ENCODE measurements around the gene EFCAB8. TPM values are rescaled to one million over a fixed set of nuclear protein-coding genes. Genes with fewer than 3 reads are reported as not detected.

EFCAB8 gene
- polyA plus RNA-seq, 2 donors, result 0.11 to 0.28 TPM

DNA sequence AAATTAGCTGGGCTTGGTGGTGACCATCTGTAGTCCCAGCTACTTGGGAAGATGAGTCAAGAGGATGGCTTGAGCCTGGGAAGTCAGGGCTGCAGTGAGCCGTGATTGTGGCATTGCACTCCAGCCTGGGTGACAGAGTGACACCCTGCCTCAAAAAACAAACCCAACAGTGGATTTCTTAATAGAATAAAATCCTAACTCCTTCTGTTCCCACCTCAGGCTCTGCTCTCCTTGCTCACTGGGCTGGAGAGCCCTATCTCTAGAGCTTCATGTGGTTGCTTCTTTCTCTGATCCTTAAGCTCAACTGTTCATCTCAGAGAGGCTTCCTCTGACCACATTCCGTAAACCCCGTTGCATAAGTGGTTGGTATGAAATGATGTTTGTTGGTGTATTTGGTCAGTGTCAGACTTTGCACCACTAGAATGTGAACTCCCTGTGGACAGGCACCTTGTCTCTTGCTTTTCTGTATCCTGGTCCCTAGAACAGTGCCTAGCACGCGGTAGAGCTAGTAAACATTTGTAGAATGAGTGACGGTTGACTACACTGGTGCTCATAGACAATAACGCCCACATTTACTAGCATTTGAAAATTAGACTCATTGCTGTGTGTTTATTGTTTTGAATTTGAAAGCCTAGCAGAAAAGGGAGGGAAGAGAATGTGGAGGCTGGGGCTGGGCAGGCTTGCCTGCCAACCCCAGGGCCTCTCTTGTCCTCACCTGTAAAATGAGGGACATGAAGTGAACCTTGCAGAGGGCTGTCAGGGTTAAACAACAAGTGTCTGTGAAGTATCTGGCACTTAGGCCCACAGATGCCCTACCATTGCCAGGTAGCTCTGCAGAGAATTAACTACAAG, 34.8 kb upstream of the EFCAB8 start:
- Histone ChIP-seq H3K4me3 (ENCODE audit: low read depth in 1 of 2, low read length in 2 of 2) (no peak overlapping the region), H3K27ac (ENCODE audit: low read depth in 2 of 2, low read length in 1 of 2) (peak overlapping the region in 1 of 2 donors; percentile 19), H3K27me3 (ENCODE audit: control insufficient read depth in 1 of 2, insufficient read depth in 2 of 2, low read length in 2 of 2) (no peaks in the 10 kb centered on the region), H3K36me3 (ENCODE audit: control insufficient read depth in 2 of 2, insufficient read depth in 2 of 2, low read length in 1 of 2) (peaks cover 0 to 3% of the 10 kb centered on the region in 2 donors), H3K9me3 (ENCODE audit: control insufficient read depth in 2 of 2, insufficient read depth in 1 of 2, low read depth in 1 of 2, low read length in 1 of 2) (no peaks in the 10 kb centered on the region), H3K4me1 (ENCODE audit: control insufficient read depth in 2 of 2, insufficient read depth in 2 of 2, low read length in 1 of 2) (peaks cover 0 to 3% of the 10 kb centered on the region in 2 donors)
- 82 to 84% methylated on average over 7 of the region's 7 CpGs for WGBS, 2 donors

DNA sequence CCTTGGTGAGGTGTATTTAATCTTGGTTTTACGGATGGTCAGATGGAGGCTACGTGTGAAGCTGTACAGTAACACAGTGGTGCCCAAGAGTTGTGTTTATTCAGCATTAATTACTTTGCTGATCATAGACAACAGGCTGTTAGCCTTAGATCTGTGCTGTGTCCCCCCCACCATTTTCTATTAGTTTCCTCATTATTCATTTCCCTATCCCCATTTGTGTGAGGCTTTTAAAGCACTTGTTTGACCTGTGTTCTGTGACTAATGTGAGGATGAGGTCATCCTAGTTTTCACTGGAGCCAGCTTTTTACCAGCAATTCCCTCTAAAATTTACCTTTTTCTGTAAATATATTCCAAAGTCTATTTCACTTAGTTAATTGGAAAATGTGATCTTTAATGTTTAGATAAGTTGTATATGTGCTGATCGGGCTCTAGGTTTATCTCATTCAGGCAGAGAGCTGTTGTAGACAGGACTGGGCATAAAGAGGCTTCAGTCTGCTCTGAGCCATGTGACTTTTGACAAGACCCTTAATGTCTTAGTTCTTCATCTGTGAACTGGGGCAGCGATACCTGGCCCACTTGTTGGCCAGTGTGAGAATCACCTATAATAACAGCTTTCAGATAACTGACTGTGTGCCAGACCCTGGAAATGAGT, 30.6 kb upstream of the EFCAB8 start:
- H3K9me3 ChIP-seq (ENCODE audit: control insufficient read depth in 2 of 2, insufficient read depth in 1 of 2, low read depth in 1 of 2, low read length in 1 of 2), result no peaks in the 10 kb centered on the region
- H3K27ac ChIP-seq (ENCODE audit: low read depth in 2 of 2, low read length in 1 of 2), result no peak overlapping the region
- H3K4me1 ChIP-seq (ENCODE audit: control insufficient read depth in 2 of 2, insufficient read depth in 2 of 2, low read length in 1 of 2), result peaks cover 0 to 2% of the 10 kb centered on the region in 2 donors
- peaks cover 0 to 3% of the 10 kb centered on the region in 2 donors for H3K36me3 ChIP-seq (ENCODE audit: control insufficient read depth in 2 of 2, insufficient read depth in 2 of 2, low read length in 1 of 2)
- H3K4me3 ChIP-seq (ENCODE audit: low read depth in 1 of 2, low read length in 2 of 2), result no peak overlapping the region
- WGBS, 2 donors, result 87 to 88% methylated on average over 4 of the region's 4 CpGs
- H3K27me3 ChIP-seq (ENCODE audit: control insufficient read depth in 1 of 2, insufficient read depth in 2 of 2, low read length in 2 of 2), result no peaks in the 10 kb centered on the region

DNA sequence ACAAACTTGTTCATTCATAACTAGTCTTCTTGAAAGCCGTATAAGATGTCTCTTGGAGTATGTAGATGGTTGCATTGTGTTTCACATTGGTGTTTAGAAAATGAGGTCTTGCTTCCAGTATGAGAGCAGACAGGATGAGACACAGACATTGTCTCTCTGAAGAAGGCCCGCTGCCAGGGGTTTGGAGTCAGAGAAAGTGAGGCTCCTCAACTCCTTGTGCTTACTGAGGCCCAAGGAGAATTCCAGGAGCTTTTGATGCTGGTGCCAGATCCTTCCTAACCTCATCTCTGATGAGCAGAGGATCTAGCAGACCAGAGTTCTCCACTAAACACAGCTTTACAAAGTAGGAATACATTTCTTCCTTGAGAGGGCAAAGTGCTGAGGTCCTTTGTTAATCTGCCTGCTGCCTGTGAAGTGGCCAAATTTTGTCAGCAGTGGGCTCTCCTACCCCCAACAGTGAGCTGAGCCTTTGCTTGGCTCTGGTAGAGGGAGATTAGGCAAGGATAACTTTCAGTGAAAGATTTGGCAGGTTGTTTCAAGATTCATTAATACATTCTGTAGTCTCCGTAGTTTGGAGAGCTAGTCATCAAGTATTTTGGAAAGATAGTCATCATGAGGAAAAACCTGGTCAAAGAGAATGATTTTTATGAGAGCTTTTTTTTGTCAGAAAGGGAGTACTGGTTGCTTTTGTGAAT, 29.3 kb upstream of the EFCAB8 start:
- H3K4me3 ChIP-seq (ENCODE audit: low read depth in 1 of 2, low read length in 2 of 2), result no peak overlapping the region
- no peaks in the 10 kb centered on the region for H3K9me3 ChIP-seq (ENCODE audit: control insufficient read depth in 2 of 2, insufficient read depth in 1 of 2, low read depth in 1 of 2, low read length in 1 of 2)
- WGBS, 2 donors, result 58 to 66% methylated on average over 3 of the region's 3 CpGs
- H3K4me1 ChIP-seq (ENCODE audit: control insufficient read depth in 2 of 2, insufficient read depth in 2 of 2, low read length in 1 of 2), result no peaks in the 10 kb centered on the region
- H3K27ac ChIP-seq (ENCODE audit: low read depth in 2 of 2, low read length in 1 of 2), result no peak overlapping the region
- no peaks in the 10 kb centered on the region for H3K27me3 ChIP-seq (ENCODE audit: control insufficient read depth in 1 of 2, insufficient read depth in 2 of 2, low read length in 2 of 2)
- peaks cover 0 to 3% of the 10 kb centered on the region in 2 donors for H3K36me3 ChIP-seq (ENCODE audit: control insufficient read depth in 2 of 2, insufficient read depth in 2 of 2, low read length in 1 of 2)

DNA sequence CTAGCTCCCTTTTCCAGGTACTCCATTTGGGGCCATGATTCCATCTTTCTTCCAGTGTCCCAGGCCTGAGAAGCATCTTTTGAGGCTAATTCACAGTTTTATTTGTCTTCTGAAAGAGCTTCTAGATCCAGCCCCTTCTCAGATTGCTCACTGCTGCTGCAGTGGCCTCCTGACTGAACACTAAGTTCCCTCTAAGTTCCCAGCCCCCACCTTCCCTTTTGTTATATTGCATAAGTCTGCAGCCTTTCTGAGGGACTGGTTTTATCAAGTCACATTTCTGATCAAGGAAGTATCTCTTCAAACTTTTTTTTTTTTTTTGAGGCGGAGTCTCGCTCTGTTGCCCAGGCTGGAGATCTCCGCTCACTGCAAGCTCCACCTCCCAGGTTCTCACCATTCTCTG, 28.3 kb upstream of the EFCAB8 start:
- Histone ChIP-seq H3K27me3 (ENCODE audit: control insufficient read depth in 1 of 2, insufficient read depth in 2 of 2, low read length in 2 of 2) (no peaks in the 10 kb centered on the region), H3K4me3 (ENCODE audit: low read depth in 1 of 2, low read length in 2 of 2) (no peak overlapping the region), H3K27ac (ENCODE audit: low read depth in 2 of 2, low read length in 1 of 2) (no peak overlapping the region), H3K4me1 (ENCODE audit: control insufficient read depth in 2 of 2, insufficient read depth in 2 of 2, low read length in 1 of 2) (no peaks in the 10 kb centered on the region), H3K9me3 (ENCODE audit: control insufficient read depth in 2 of 2, insufficient read depth in 1 of 2, low read depth in 1 of 2, low read length in 1 of 2) (no peaks in the 10 kb centered on the region), H3K36me3 (ENCODE audit: control insufficient read depth in 2 of 2, insufficient read depth in 2 of 2, low read length in 1 of 2) (peaks cover 0 to 3% of the 10 kb centered on the region in 2 donors)
- WGBS, 2 donors, result 94 to 100% methylated on average over 3 of the region's 3 CpGs

DNA sequence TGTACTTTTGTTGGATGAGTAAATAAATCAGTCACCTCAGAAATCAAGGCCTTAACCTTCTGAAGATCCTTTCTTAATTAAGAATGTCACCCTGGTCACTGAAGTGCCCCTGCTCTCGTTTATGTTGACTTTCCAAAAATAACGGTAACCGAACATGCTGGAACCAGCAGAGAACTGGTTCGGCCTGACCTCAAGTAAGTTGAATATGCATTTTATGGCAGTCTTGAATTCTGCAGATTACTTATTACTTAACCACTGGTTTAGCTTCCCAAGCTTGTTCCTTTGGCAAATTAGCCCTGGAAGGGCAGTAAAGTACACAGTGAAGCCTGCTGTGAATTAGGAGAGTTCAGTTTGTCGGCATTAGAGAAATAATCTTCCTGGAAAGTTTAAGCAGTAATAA, 26.7 kb upstream of the EFCAB8 start:
- H3K9me3 ChIP-seq (ENCODE audit: control insufficient read depth in 2 of 2, insufficient read depth in 1 of 2, low read depth in 1 of 2, low read length in 1 of 2), result no peaks in the 10 kb centered on the region
- 62 to 67% methylated on average over 5 of the region's 5 CpGs for WGBS, 2 donors
- H3K36me3 ChIP-seq (ENCODE audit: control insufficient read depth in 2 of 2, insufficient read depth in 2 of 2, low read length in 1 of 2), result peaks cover 0 to 6% of the 10 kb centered on the region in 2 donors
- H3K27ac ChIP-seq (ENCODE audit: low read depth in 2 of 2, low read length in 1 of 2), result no peak overlapping the region
- H3K4me3 ChIP-seq (ENCODE audit: low read depth in 1 of 2, low read length in 2 of 2), result no peak overlapping the region
- H3K27me3 ChIP-seq (ENCODE audit: control insufficient read depth in 1 of 2, insufficient read depth in 2 of 2, low read length in 2 of 2), result no peaks in the 10 kb centered on the region
- no peaks in the 10 kb centered on the region for H3K4me1 ChIP-seq (ENCODE audit: control insufficient read depth in 2 of 2, insufficient read depth in 2 of 2, low read length in 1 of 2)

DNA sequence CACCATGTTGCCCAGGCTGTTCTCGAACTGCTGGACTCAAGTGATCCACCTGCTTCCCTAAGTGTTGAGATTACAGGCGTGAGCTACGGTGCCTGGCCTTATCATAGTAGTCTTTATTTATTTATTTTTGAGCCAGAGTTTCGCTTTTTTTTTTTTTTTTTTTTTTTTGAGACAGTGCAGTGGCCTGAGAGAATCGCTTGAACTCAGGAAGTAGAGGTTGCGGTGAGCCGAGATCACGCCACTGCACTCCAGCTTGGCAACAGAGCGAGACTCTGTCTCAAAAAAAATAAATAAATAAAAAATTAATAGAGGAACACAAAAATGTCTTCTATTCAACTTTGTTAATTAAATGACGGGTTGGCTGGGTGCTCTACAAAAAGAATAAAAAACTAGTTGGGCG, 26.1 kb upstream of the EFCAB8 start:
- H3K27ac ChIP-seq (ENCODE audit: low read depth in 2 of 2, low read length in 1 of 2), result no peak overlapping the region
- peaks cover 0 to 8% of the 10 kb centered on the region in 2 donors for H3K36me3 ChIP-seq (ENCODE audit: control insufficient read depth in 2 of 2, insufficient read depth in 2 of 2, low read length in 1 of 2)
- H3K4me3 ChIP-seq (ENCODE audit: low read depth in 1 of 2, low read length in 2 of 2), result no peak overlapping the region
- no peaks in the 10 kb centered on the region for H3K9me3 ChIP-seq (ENCODE audit: control insufficient read depth in 2 of 2, insufficient read depth in 1 of 2, low read depth in 1 of 2, low read length in 1 of 2)
- 77 to 89% methylated on average over 11 of the region's 11 CpGs for WGBS, 2 donors
- H3K4me1 ChIP-seq (ENCODE audit: control insufficient read depth in 2 of 2, insufficient read depth in 2 of 2, low read length in 1 of 2), result no peaks in the 10 kb centered on the region
- no peaks in the 10 kb centered on the region for H3K27me3 ChIP-seq (ENCODE audit: control insufficient read depth in 1 of 2, insufficient read depth in 2 of 2, low read length in 2 of 2)

DNA sequence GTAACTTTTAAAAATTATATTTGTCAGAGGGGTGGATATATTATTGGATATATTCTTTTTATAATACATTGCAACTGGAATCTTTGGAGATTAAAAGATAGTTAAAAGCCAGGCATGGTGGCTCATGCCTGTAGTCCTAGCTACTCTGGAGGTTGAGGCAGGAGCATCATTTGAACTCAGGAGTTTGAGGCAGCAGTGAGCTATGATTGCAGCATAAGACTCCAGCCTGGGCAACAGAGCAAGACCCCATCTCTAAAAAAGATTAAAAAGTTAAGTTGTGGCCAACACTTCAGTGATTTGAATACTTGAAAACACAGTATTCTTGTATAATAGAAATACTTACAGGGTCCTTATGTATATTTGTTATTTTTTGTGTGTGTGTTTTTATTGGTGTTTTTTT, 23.8 kb upstream of the EFCAB8 start:
- H3K4me3 ChIP-seq (ENCODE audit: low read depth in 1 of 2, low read length in 2 of 2), result no peak overlapping the region
- no peak overlapping the region for H3K27ac ChIP-seq (ENCODE audit: low read depth in 2 of 2, low read length in 1 of 2)
- peaks cover 8 to 11% of the 10 kb centered on the region in 2 donors for H3K36me3 ChIP-seq (ENCODE audit: control insufficient read depth in 2 of 2, insufficient read depth in 2 of 2, low read length in 1 of 2)
- no peaks in the 10 kb centered on the region for H3K27me3 ChIP-seq (ENCODE audit: control insufficient read depth in 1 of 2, insufficient read depth in 2 of 2, low read length in 2 of 2)
- H3K9me3 ChIP-seq (ENCODE audit: control insufficient read depth in 2 of 2, insufficient read depth in 1 of 2, low read depth in 1 of 2, low read length in 1 of 2), result no peaks in the 10 kb centered on the region
- H3K4me1 ChIP-seq (ENCODE audit: control insufficient read depth in 2 of 2, insufficient read depth in 2 of 2, low read length in 1 of 2), result no peaks in the 10 kb centered on the region

DNA sequence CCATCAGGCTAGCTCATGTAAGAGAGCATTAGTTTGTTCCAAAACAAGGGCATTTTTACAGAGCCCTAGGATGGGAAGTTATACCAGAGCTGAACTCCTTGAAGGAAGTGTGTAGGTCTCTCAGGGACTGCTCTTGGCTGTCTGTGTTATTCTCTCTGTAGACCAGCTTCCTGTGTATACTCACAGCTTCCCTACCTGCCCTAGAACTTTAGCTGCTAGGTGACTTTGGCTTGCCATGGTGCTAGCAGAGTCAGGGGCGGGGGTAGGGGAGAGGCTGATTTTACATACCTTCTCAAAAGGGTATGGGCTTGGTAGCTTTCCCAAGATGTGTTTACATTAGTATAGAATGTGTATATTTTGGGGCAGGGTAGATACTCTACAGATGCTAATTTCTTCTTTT, 21.6 kb upstream of the EFCAB8 start:
- no peaks in the 10 kb centered on the region for H3K9me3 ChIP-seq (ENCODE audit: control insufficient read depth in 2 of 2, insufficient read depth in 1 of 2, low read depth in 1 of 2, low read length in 1 of 2)
- no peak overlapping the region for H3K4me3 ChIP-seq (ENCODE audit: low read depth in 1 of 2, low read length in 2 of 2)
- peaks cover 8 to 17% of the 10 kb centered on the region in 2 donors for H3K36me3 ChIP-seq (ENCODE audit: control insufficient read depth in 2 of 2, insufficient read depth in 2 of 2, low read length in 1 of 2)
- WGBS, 2 donors, result 34 to 64% methylated on average over 1 of the region's 1 CpG
- no peaks in the 10 kb centered on the region for H3K4me1 ChIP-seq (ENCODE audit: control insufficient read depth in 2 of 2, insufficient read depth in 2 of 2, low read length in 1 of 2)
- H3K27me3 ChIP-seq (ENCODE audit: control insufficient read depth in 1 of 2, insufficient read depth in 2 of 2, low read length in 2 of 2), result no peaks in the 10 kb centered on the region
- no peak overlapping the region for H3K27ac ChIP-seq (ENCODE audit: low read depth in 2 of 2, low read length in 1 of 2)

DNA sequence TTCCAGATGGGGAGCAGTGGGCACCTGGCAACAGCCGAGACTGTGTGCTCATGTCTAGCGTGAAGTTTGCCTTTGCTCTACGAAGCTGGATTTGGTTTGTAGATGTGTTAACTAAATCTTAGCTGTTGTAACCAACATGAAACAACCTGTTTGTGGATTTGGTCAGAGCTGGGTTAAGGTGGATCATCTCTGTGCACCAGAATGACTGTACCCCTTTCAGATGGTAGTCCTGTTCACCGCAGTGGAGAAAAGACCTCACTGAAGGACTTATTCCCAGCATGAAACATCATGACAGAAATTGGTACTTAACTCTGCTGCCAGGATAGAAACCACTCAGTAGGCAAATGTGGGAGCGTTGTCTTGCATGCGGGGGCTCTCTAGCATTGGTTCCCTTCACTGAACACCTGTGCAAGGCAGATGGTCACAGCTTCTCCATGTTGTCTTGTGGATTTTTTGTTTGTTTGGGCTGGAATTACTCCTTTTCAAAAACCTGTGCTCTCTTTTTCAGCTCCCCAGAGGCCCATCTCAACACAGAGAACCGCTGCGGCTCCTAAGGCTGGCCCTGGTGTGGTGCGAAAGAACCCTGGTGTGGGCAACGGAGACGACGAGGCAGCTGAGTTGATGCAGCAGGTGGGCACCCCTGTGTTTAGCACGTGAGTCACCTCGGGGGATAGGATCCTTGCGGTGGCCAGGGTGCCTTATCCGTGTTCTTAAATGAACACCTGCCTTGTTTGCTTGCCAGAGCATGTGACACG, 19.3 kb upstream of the EFCAB8 start:
- Histone ChIP-seq H3K9me3 (ENCODE audit: control insufficient read depth in 2 of 2, insufficient read depth in 1 of 2, low read depth in 1 of 2, low read length in 1 of 2) (no peaks in the 10 kb centered on the region), H3K36me3 (ENCODE audit: control insufficient read depth in 2 of 2, insufficient read depth in 2 of 2, low read length in 1 of 2) (peaks cover 12 to 23% of the 10 kb centered on the region in 2 donors), H3K4me3 (ENCODE audit: low read depth in 1 of 2, low read length in 2 of 2) (no peak overlapping the region), H3K27me3 (ENCODE audit: control insufficient read depth in 1 of 2, insufficient read depth in 2 of 2, low read length in 2 of 2) (no peaks in the 10 kb centered on the region), H3K27ac (ENCODE audit: low read depth in 2 of 2, low read length in 1 of 2) (no peak overlapping the region), H3K4me1 (ENCODE audit: control insufficient read depth in 2 of 2, insufficient read depth in 2 of 2, low read length in 1 of 2) (no peaks in the 10 kb centered on the region)
- 91 to 92% methylated on average over 17 of the region's 17 CpGs for WGBS, 2 donors

All from esophagus (tissue), 2 donors.